ENCODE data around the gene PGK1. TPM values are rescaled to one million over a fixed set of nuclear protein-coding genes. Genes with fewer than 3 reads are reported as not detected.

PGK1 gene
- total and polyA plus RNA-seq, 8 donors = 29.3 to 207 (median 115) TPM

GRCh38 chrX:78109458-78109857 is 5.4 kb downstream of the PGK1 start:
- intact Hi-C loops (cut with DNase I; ENCODE audit: low total_unique reads) = no loop called here
- no peak for DNase-seq
- no peak for TF ChIP-seq POLR2A (IDR thresholded peaks at IDR 0.05)
- no peak for TF ChIP-seq EP300 (IDR thresholded peaks at IDR 0.05)
- no peak for TF ChIP-seq POLR2AphosphoS5 (IDR thresholded peaks at IDR 0.05)
- no peak for TF ChIP-seq CTCF (IDR thresholded peaks at IDR 0.05)
- Histone ChIP-seq H3K36me3 (peaks cover 0 to 40% (median 27%) of the 10 kb centered on the region in 4 donors), H3K27ac (no peak overlapping the region), H3K4me1 (peaks cover 6 to 70% (median 22%) of the 10 kb centered on the region in 4 donors), H3K9me3 (no peaks in the 10 kb centered on the region), H3K27me3 (no peaks in the 10 kb centered on the region), H3K4me3 (no peak overlapping the region)
- 75 to 91% (median 85%) methylated on average over 2 of the region's 2 CpGs for WGBS, 5 donors

DNA sequence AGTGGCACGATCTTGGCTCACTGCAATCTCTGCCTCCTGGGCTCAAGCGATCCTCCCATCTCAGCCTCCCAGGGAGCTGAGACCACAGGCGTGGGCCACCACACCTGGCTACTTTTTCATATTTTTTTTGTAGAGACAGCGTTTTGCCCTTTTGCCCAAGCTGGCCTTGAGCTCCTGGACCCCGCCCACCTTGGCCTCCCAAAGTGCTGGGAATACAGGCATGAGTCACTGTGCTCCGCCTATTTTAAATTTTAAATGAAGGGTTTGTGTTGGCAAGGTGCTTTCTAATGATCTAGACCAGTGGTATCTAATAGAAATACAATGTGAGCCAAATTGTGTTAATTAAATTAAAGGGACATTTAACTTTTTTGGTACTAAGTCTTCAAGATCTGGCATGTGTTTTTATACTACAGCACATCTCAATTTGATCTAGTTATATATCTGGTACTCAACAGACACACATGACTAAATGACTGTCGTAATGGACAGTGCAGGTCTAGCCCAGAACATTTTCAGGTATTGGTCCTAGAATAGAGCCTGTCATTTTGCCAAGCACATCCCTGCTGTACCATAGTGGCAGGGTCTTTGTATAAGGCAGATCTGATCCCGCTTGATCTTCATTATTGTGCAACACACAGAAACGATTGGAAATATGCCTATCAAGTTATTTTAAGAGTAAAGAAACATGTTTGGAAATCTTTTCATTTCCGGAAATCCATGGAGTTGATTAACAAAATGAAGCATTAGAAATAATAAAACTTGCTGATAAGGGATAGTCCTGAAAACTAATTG is 7.3 kb downstream of the PGK1 start:
- TF ChIP-seq POLR2AphosphoS5 (IDR thresholded peaks at IDR 0.05) (no peak), POLR2A (IDR thresholded peaks at IDR 0.05) (no peak), EP300 (IDR thresholded peaks at IDR 0.05) (no peak), CTCF (IDR thresholded peaks at IDR 0.05) (no peak)
- no peaks in the 10 kb centered on the region for H3K9me3 ChIP-seq
- WGBS, 5 donors = 67 to 75% (median 68%) methylated on average over 9 to 10 of the region's 10 CpGs
- H3K27me3 ChIP-seq = no peaks in the 10 kb centered on the region
- H3K36me3 ChIP-seq = peaks cover 3 to 59% (median 46%) of the 10 kb centered on the region in 4 donors
- intact Hi-C loops (cut with DNase I; ENCODE audit: low total_unique reads) = no loop called here
- H3K4me3 ChIP-seq = no peak overlapping the region
- H3K27ac ChIP-seq = no peak overlapping the region
- DNase-seq = no peak
- peaks cover 0 to 60% (median 14%) of the 10 kb centered on the region in 4 donors for H3K4me1 ChIP-seq

DNA sequence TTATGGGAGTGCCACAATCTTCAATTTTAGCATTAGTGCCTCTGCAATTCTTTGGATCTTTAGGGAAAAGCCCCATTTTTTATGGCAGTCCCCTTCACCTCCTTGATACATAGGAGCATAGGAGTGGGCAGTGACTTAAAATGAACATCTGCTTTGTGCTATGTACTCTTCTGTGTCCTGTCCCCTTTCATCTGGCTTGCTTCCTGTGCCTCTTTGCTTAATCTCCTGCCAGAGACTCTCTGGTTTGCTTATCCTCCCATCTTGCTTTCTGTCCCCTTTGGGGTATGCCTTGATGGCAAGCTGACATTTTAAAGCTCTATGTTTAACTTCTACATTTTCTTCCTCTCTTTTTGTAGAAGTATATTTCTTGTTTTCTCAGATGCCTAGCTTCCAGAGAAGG is 12.3 kb downstream of the PGK1 start:
- H3K4me3 ChIP-seq = no peak overlapping the region
- no peak for DNase-seq
- H3K27me3 ChIP-seq = no peaks in the 10 kb centered on the region
- no peak overlapping the region for H3K27ac ChIP-seq
- intact Hi-C loops (cut with DNase I; ENCODE audit: low total_unique reads) = no loop called here
- peaks cover 16 to 91% (median 89%) of the 10 kb centered on the region in 4 donors for H3K36me3 ChIP-seq
- H3K4me1 ChIP-seq = peaks cover 0 to 23% (median 2%) of the 10 kb centered on the region in 4 donors
- TF ChIP-seq POLR2AphosphoS5 (IDR thresholded peaks at IDR 0.05) (no peak), POLR2A (IDR thresholded peaks at IDR 0.05) (no peak), EP300 (IDR thresholded peaks at IDR 0.05) (no peak), CTCF (IDR thresholded peaks at IDR 0.05) (no peak)
- H3K9me3 ChIP-seq = no peaks in the 10 kb centered on the region

DNA sequence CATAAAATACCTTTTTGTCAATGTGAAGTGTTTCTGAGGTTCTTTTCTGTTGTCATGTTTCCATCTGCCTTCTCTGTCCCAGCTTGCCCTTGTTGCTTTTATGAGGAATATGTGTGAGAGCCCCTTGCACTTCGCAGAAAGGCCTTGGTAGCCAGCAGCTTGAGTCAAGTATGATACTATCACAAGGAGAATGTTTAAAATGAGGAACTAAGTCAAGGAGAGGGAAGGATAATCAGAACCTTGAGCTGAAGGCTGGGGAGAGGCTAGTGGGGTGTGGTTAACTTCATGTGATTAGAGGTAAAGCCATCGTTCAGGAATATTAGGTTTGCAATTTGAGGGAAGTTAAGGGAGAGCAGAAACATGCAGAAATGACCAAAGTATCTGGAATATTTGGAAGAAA is 12.7 kb downstream of the PGK1 start:
- TF ChIP-seq POLR2AphosphoS5 (IDR thresholded peaks at IDR 0.05) = no peak
- TF ChIP-seq CTCF (IDR thresholded peaks at IDR 0.05) = no peak
- TF ChIP-seq EP300 (IDR thresholded peaks at IDR 0.05) = no peak
- TF ChIP-seq POLR2A (IDR thresholded peaks at IDR 0.05) = no peak
- no peaks in the 10 kb centered on the region for H3K9me3 ChIP-seq
- DNase-seq = no peak
- no peaks in the 10 kb centered on the region for H3K27me3 ChIP-seq
- H3K4me1 ChIP-seq = peaks cover 0 to 19% (median 0%) of the 10 kb centered on the region in 4 donors
- H3K36me3 ChIP-seq = peaks cover 16 to 92% (median 91%) of the 10 kb centered on the region in 4 donors
- H3K4me3 ChIP-seq = no peak overlapping the region
- intact Hi-C loops (cut with DNase I; ENCODE audit: low total_unique reads) = no loop called here
- H3K27ac ChIP-seq = no peak overlapping the region
- 48 to 71% (median 52%) methylated on average over 2 of the region's 2 CpGs for WGBS, 5 donors
